Ascending aorta (tissue), 2 donors: ENCODE results near the gene SUPT6H. TPM values are rescaled to one million over a fixed set of nuclear protein-coding genes. Genes with fewer than 3 reads are reported as not detected.

Experiments
- DNase-seq, 2 donors: peaks; one replicate each; pipeline ENCODE4 v3.0.0-alpha.2; 2019; ENCODE audit warnings: low spot score in 2 of 2
- H3K27ac ChIP-seq, 2 donors: fragments of 200-600 bp; sonication (generic); one replicate each; pipeline ENCODE4 v1.5.1; 2016 to 2017; ENCODE audit warnings: mild to moderate bottlenecking in 1 of 2
- H3K27me3 ChIP-seq: fragments of 200-600 bp; sonication (generic); one replicate; pipeline ENCODE4 v1.5.1; 2017
- H3K36me3 ChIP-seq, 2 donors: fragments of 200-600 bp; sonication (generic); one replicate each; pipeline ENCODE4 v1.5.1; 2016
- H3K4me1 ChIP-seq, 2 donors: fragments of 200-600 bp; sonication (generic); one replicate each; pipeline ENCODE4 v1.5.1; 2016 to 2017; ENCODE audit warnings: mild to moderate bottlenecking in 1 of 2
- H3K4me3 ChIP-seq, 2 donors: fragments of 200-600 bp; sonication (generic); one replicate each; pipeline ENCODE4 v1.5.1; 2016 to 2017; ENCODE audit warnings: mild to moderate bottlenecking in 1 of 2
- H3K9me3 ChIP-seq, 2 donors: fragments of 200-600 bp; sonication (generic); one replicate each; pipeline ENCODE4 v1.5.1; 2016
- CTCF ChIP-seq, 3 experiments: fragments of 200-600 bp in 2 of 3; fragments of 450-650 bp in 1 of 3; sonication (generic) in 2 of 3; IDR thresholded peaks; one replicate each; pipeline ENCODE4 v1.5.1; 2016 to 2019; ENCODE audit warnings: antibody characterized with exemption in 3 of 3, mild to moderate bottlenecking in 1 of 3, moderate library complexity in 1 of 3
- intact Hi-C: fragments of 100-400 bp; cut with DNase I; formaldehyde crosslinking; loops from one replicate; pipeline ENCODE4 v1.15.1; 2023
- total RNA-seq: library from RNA; depleted of rRNA; stranded (reverse); fragments of >200 nt; gene quantifications from one replicate; pipeline ENCODE4 v1.1.0, GENCODE V29; 2016

The SUPT6H gene
- total RNA-seq, 1 donor from 2014 or later, result 43.7 TPM

- TF ChIP-seq CTCF (IDR thresholded peaks at IDR 0.05), result no peak
- no peaks in the 10 kb centered on the region for H3K9me3 ChIP-seq
- H3K36me3 ChIP-seq, result peaks cover 100% of the 10 kb centered on the region in 2 donors
- H3K4me1 ChIP-seq, result no peaks in the 10 kb centered on the region
- no peaks in the 10 kb centered on the region for H3K27me3 ChIP-seq
- intact Hi-C loops, result no loop called here
- no peak for DNase-seq
- H3K4me3 ChIP-seq, result no peak overlapping the region
- no peak overlapping the region for H3K27ac ChIP-seq
These were observed 23.0 kb downstream of the SUPT6H start for GRCh38 chr17:28684963-28685362.

GRCh38 chr17:28685366-28685765, 23.4 kb downstream of the SUPT6H start:
- Histone ChIP-seq H3K4me3 (no peak overlapping the region), H3K27me3 (no peaks in the 10 kb centered on the region), H3K27ac (no peak overlapping the region), H3K36me3 (peaks cover 100% of the 10 kb centered on the region in 2 donors), H3K9me3 (no peaks in the 10 kb centered on the region), H3K4me1 (no peaks in the 10 kb centered on the region)
- TF ChIP-seq CTCF (IDR thresholded peaks at IDR 0.05), result no peak
- no peak for DNase-seq
- intact Hi-C loops, result no loop called here

GRCh38 chr17:28686296-28686695, 24.3 kb downstream of the SUPT6H start:
- Histone ChIP-seq H3K36me3 (peaks cover 100% of the 10 kb centered on the region in 2 donors), H3K9me3 (no peaks in the 10 kb centered on the region), H3K4me1 (no peaks in the 10 kb centered on the region), H3K4me3 (no peak overlapping the region), H3K27ac (no peak overlapping the region), H3K27me3 (no peaks in the 10 kb centered on the region)
- intact Hi-C loops, result no loop called here
- no peak for TF ChIP-seq CTCF (IDR thresholded peaks at IDR 0.05)
- no peak for DNase-seq

- DNase-seq, result no peak
- intact Hi-C loops, result no loop called here
- H3K36me3 ChIP-seq, result peaks cover 79 to 95% of the 10 kb centered on the region in 2 donors
These were observed 26.5 kb downstream of the SUPT6H start for GRCh38 chr17:28688481-28688880.

GRCh38 chr17:28689011-28689410, 27.0 kb downstream of the SUPT6H start:
- no peaks in the 10 kb centered on the region for H3K27me3 ChIP-seq
- no peak for DNase-seq
- no peaks in the 10 kb centered on the region for H3K9me3 ChIP-seq
- peaks cover 79 to 95% of the 10 kb centered on the region in 2 donors for H3K36me3 ChIP-seq
- no peak for TF ChIP-seq CTCF (IDR thresholded peaks at IDR 0.05)
- no peak overlapping the region for H3K4me3 ChIP-seq
- H3K4me1 ChIP-seq, result no peaks in the 10 kb centered on the region
- H3K27ac ChIP-seq, result no peak overlapping the region
- intact Hi-C loops, result no loop called here

More at GRCh38 chr17:28688481-28688880, 26.5 kb downstream of the SUPT6H start:
- Histone ChIP-seq H3K4me1 (no peaks in the 10 kb centered on the region), H3K27me3 (no peaks in the 10 kb centered on the region), H3K4me3 (no peak overlapping the region), H3K9me3 (no peaks in the 10 kb centered on the region), H3K27ac (no peak overlapping the region)
- no peak for TF ChIP-seq CTCF (IDR thresholded peaks at IDR 0.05)

GRCh38 chr17:28693869-28694268, 31.9 kb downstream of the SUPT6H start:
- intact Hi-C loops, result no loop called here
- H3K9me3 ChIP-seq, result no peaks in the 10 kb centered on the region
- no peak overlapping the region for H3K4me3 ChIP-seq
- no peak overlapping the region for H3K27ac ChIP-seq
- no peaks in the 10 kb centered on the region for H3K27me3 ChIP-seq
- no peak for TF ChIP-seq CTCF (IDR thresholded peaks at IDR 0.05)
- H3K4me1 ChIP-seq, result no peaks in the 10 kb centered on the region
- H3K36me3 ChIP-seq, result peaks cover 78 to 95% of the 10 kb centered on the region in 2 donors
- DNase-seq, result no peak
